H1 (cell line): ENCODE data around the gene ACSM2A. TPM values are rescaled to one million over a fixed set of nuclear protein-coding genes. Genes with fewer than 3 reads are reported as not detected.
"Not testable (repeated sequence)": the region's sequence is repeated elsewhere in the genome, so short reads cannot be mapped to it uniquely, and the experiment has no call there.

Source experiments
- CTCF ChIA-PET: fragments of 300-600 bp; sonication (Branson Sonifier 250); formaldehyde crosslinking; loops from one replicate; lab custom pipeline; 2021; ENCODE audit not compliant: partially characterized antibody; lab: Charles Lee
- POLR2A ChIA-PET: fragments of 300-600 bp; sonication (Branson Sonifier 250); formaldehyde crosslinking; loops from one replicate; lab custom pipeline; 2021; ENCODE audit warnings: inconsistent platforms; ENCODE audit not compliant: partially characterized antibody; lab: Charles Lee
- DNase-seq, 2 experiments: peaks; one replicate each; pipeline versions ENCODE4 v3.0.0 to v3.0.0-alpha.2; 2010 to 2022; ENCODE audit warnings: low spot score in 2 of 2, low read depth in 1 of 2, mixed read lengths in 1 of 2
- FAIRE-seq: peaks from 2 replicates; lab custom pipeline; 2011; peaks lifted over from hg19 to GRCh38; lab: Jason Lieb, UNC
- H2AFZ ChIP-seq: 2 replicates; pipeline ENCODE4 v1.8.1; 2012; ENCODE audit warnings: low read length, inconsistent platforms
- H2AK5ac ChIP-seq: 2 replicates; pipeline ENCODE4 v1.6.1; 2013; ENCODE audit warnings: low read depth, low read length
- H2BK120ac ChIP-seq: replicated peaks from 2 replicates; pipeline ENCODE3; 2013; ENCODE audit warnings: low read depth, low read length, inconsistent platforms
- H2BK12ac ChIP-seq: 2 replicates; pipeline ENCODE4 v1.6.1; 2013; ENCODE audit warnings: low read depth, low read length
- H2BK15ac ChIP-seq: 2 replicates; pipeline ENCODE4 v1.6.1; 2013; ENCODE audit warnings: low read length
- H2BK20ac ChIP-seq: 2 replicates; pipeline ENCODE4 v1.6.1; 2013; ENCODE audit warnings: low read length
- H2BK5ac ChIP-seq: 2 replicates; pipeline ENCODE4 v1.6.1; 2013; ENCODE audit warnings: low read depth, low read length
- H3K14ac ChIP-seq: 2 replicates; pipeline ENCODE4 v1.6.1; 2013; ENCODE audit warnings: inconsistent platforms; ENCODE audit not compliant: insufficient read length
- H3K18ac ChIP-seq: 2 replicates; pipeline ENCODE4 v1.6.1; 2013; ENCODE audit warnings: low read length; ENCODE audit errors: extremely low read depth
- H3K23ac ChIP-seq: 2 replicates; pipeline ENCODE4 v1.6.1; 2013; ENCODE audit warnings: inconsistent platforms; ENCODE audit not compliant: insufficient read length
- H3K23me2 ChIP-seq: 2 replicates; pipeline ENCODE4 v1.6.1; 2013; ENCODE audit warnings: low read depth, low read length
- H3K27ac ChIP-seq: 2 replicates; pipeline ENCODE4 v1.6.1; 2011; ENCODE audit warnings: low read depth, low read length, inconsistent platforms
- H3K27me3 ChIP-seq, 4 experiments: replicated peaks in 1 of 4; 1 replicate in 1 of 4; 2 replicates in 3 of 4; pipeline versions ENCODE4 v1.6.1 to v1.8.1; 2011 to 2013; ENCODE audit warnings: low read length in 3 of 4, mild to moderate bottlenecking in 3 of 4, inconsistent platforms in 2 of 4, mixed read lengths in 2 of 4, moderate library complexity in 1 of 4; ENCODE audit not compliant: control insufficient read depth in 3 of 4, insufficient read depth in 3 of 4; ENCODE audit errors: extremely low read depth in 1 of 4
- H3K36me3 ChIP-seq, 4 experiments: 2 replicates each; pipeline versions ENCODE4 v1.6.1 to v1.8.1; 2011 to 2013; ENCODE audit warnings: mild to moderate bottlenecking in 4 of 4, low read length in 3 of 4, moderate library complexity in 2 of 4, control low read depth in 1 of 4, inconsistent platforms in 1 of 4; ENCODE audit not compliant: insufficient read depth in 4 of 4, control insufficient read depth in 2 of 4
- H3K4ac ChIP-seq: replicated peaks from 2 replicates; pipeline ENCODE3; 2013; ENCODE audit warnings: low read length, low read depth, mixed read lengths, inconsistent platforms; ENCODE audit not compliant: insufficient read length
- H3K4me1 ChIP-seq, 4 experiments: replicated peaks in 1 of 4; 1 replicate in 1 of 4; 2 replicates in 3 of 4; pipeline versions ENCODE4 v1.6.1 to v1.8.1; 2011 to 2013; ENCODE audit warnings: low read length in 3 of 4, inconsistent platforms in 2 of 4, mixed read lengths in 1 of 4; ENCODE audit not compliant: insufficient read depth in 4 of 4, control insufficient read depth in 3 of 4
- H3K4me2 ChIP-seq, 2 experiments: 2 replicates each; pipeline versions ENCODE4 v1.6.1 to v1.8.1; 2011 to 2013; ENCODE audit warnings: low read depth in 2 of 2, low read length in 2 of 2, control low read depth in 1 of 2, inconsistent platforms in 1 of 2, mild to moderate bottlenecking in 1 of 2; ENCODE audit not compliant: insufficient read depth in 1 of 2
- H3K4me3 ChIP-seq, 4 experiments: fragments of 200-600, 300-600 bp in 1 of 4; sonication (generic), shearing (Covaris generic), sonication (Bioruptor Twin) in 1 of 4; 2 replicates each; pipeline versions ENCODE4 v1.5.1 to v1.8.1; 2011 to 2016; ENCODE audit warnings: low read length in 4 of 4, low read depth in 3 of 4, control low read depth in 2 of 4, inconsistent platforms in 2 of 4, mild to moderate bottlenecking in 2 of 4, mixed read lengths in 1 of 4, moderate library complexity in 1 of 4; ENCODE audit not compliant: insufficient read depth in 2 of 4; ENCODE audit errors: extremely low read depth in 1 of 4
- H3K56ac ChIP-seq: replicated peaks from 2 replicates; pipeline ENCODE3; 2013; ENCODE audit warnings: low read depth, mild to moderate bottlenecking, mixed read lengths, low read length, inconsistent platforms; ENCODE audit not compliant: insufficient read length
- H3K79me1 ChIP-seq: 2 replicates; pipeline ENCODE4 v1.6.1; 2013; ENCODE audit warnings: low read depth, low read length, control low read depth
- H3K79me2 ChIP-seq, 2 experiments: 2 replicates each; pipeline versions ENCODE4 v1.6.1 to v1.8.1; 2012 to 2013; ENCODE audit warnings: low read length in 2 of 2, mild to moderate bottlenecking in 2 of 2, inconsistent platforms in 1 of 2; ENCODE audit not compliant: insufficient read depth in 2 of 2, control insufficient read depth in 1 of 2
- H3K9ac ChIP-seq, 4 experiments: replicated peaks in 1 of 4; 1 replicate in 1 of 4; 2 replicates in 3 of 4; pipeline versions ENCODE4 v1.6.1 to v1.8.1; 2011 to 2013; ENCODE audit warnings: low read depth in 3 of 4, low read length in 3 of 4, control low read depth in 2 of 4, mild to moderate bottlenecking in 2 of 4, moderate library complexity in 2 of 4, inconsistent platforms in 1 of 4; ENCODE audit errors: extremely low read depth in 1 of 4
- H3K9me3 ChIP-seq, 2 experiments: 2 replicates each; pipeline versions ENCODE4 v1.6.1 to v1.8.1; 2012 to 2013; ENCODE audit warnings: mild to moderate bottlenecking in 2 of 2, moderate library complexity in 2 of 2, control low read depth in 1 of 2, inconsistent platforms in 1 of 2, low read depth in 1 of 2, low read length in 1 of 2, mixed read lengths in 1 of 2; ENCODE audit not compliant: insufficient read depth in 2 of 2
- H4K20me1 ChIP-seq, 2 experiments: replicated peaks in 1 of 2; 2 replicates each; pipeline versions ENCODE3 to v1.8.1; 2011 to 2013; ENCODE audit warnings: inconsistent platforms in 2 of 2, low read length in 2 of 2, mild to moderate bottlenecking in 1 of 2; ENCODE audit not compliant: insufficient read depth in 2 of 2, control insufficient read depth in 1 of 2
- H4K5ac ChIP-seq: 2 replicates; pipeline ENCODE4 v1.6.1; 2013; ENCODE audit warnings: low read length, low read depth, mixed read lengths, inconsistent platforms; ENCODE audit not compliant: insufficient read length
- H4K8ac ChIP-seq: 2 replicates; pipeline ENCODE4 v1.8.0; 2013; ENCODE audit warnings: mild to moderate bottlenecking, moderate library complexity, low read length, inconsistent platforms; ENCODE audit not compliant: insufficient read depth; ENCODE audit errors: extremely low read depth
- H4K91ac ChIP-seq: replicated peaks from 2 replicates; pipeline ENCODE3; 2013; ENCODE audit warnings: low read length, mixed read lengths, inconsistent platforms; ENCODE audit not compliant: insufficient read length
- WGBS, 2 experiments: shearing (Covaris generic) in 1 of 2; methylation state at CpG; one replicate each; pipeline versions ENCODE4 v1.1.6 to v1.1.7; 2013 to 2015; ENCODE audit warnings: low lambda C conversion rate in 2 of 2, mixed read lengths in 2 of 2, inconsistent platforms in 1 of 2, low coverage in 1 of 2, missing lambda C conversion rate in 1 of 2; ENCODE audit not compliant: insufficient replicate concordance in 2 of 2, insufficient coverage in 1 of 2, insufficient read length in 1 of 2; ENCODE audit errors: extremely low coverage in 1 of 2, missing lambda C conversion rate in 1 of 2; 5-methylcytosine and 5-hydroxymethylcytosine counted together
- polyA plus RNA-seq, 7 experiments: library from polyadenylated mRNA; depleted of rRNA in 3 of 7; stranded (reverse) in 5 of 7; unstranded in 2 of 7; fragments of >200 nt in 5 of 7; fragments of 200-250 nt in 2 of 7; gene quantifications; 1 replicate in 5 of 7; 2 replicates in 1 of 7; 4 replicates in 1 of 7; pipeline versions ENCODE4 v1.2.1 to v1.2.3, GENCODE V29; 2011 to 2013; ENCODE audit warnings: missing spikeins in 2 of 7, mixed read lengths in 2 of 7
- total RNA-seq: library from RNA; stranded (reverse); fragmentation: NEBNext Ultra II Directional; extraction: Animal tissue kit (Norgen Biotek cat#: 25700); gene quantifications from 2 replicates; pipeline ENCODE4 v1.2.1, GENCODE V29; 2021

The ACSM2A gene
- total and polyA plus RNA-seq, 2 of the 8 experiments (the other 6 are each of a cell fraction or from before 2014, with no cell fraction given): not detected

DNA sequence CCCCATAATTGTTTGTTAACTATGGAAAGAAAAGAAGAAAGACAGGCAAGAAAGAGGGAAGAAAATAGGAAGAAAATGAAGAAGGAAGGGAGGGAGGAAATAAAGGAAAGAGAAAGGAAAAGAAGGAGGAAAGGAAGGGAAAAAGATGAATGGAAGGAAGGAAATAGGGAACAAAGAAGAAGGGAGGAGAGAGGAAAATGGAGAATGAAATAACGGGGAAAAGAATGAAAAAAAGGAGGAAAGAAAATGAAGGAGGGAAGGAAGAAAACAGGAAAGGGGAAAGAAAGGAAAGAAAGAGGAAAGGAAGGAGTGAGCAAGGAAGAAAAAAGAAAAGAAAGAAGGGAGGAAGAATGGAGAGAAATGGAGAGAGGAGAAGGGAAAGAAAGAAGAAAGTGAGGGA, 20.8 kb upstream of the ACSM2A start:
- DNase-seq, H3K9ac ChIP-seq, H3K4me3 ChIP-seq, H2BK20ac ChIP-seq, POLR2A ChIA-PET, H3K4me1 ChIP-seq, H2AFZ ChIP-seq, H2BK15ac ChIP-seq, H4K8ac ChIP-seq, H4K20me1 ChIP-seq, H2AK5ac ChIP-seq, H2BK120ac ChIP-seq, H2BK5ac ChIP-seq, H3K23ac ChIP-seq, H3K9me3 ChIP-seq, H3K23me2 ChIP-seq, H4K91ac ChIP-seq, H3K56ac ChIP-seq, H3K18ac ChIP-seq, H2BK12ac ChIP-seq, H3K27ac ChIP-seq, H3K14ac ChIP-seq, FAIRE-seq, H4K5ac ChIP-seq, H3K79me1 ChIP-seq, H3K27me3 ChIP-seq, H3K4ac ChIP-seq, H3K36me3 ChIP-seq, CTCF ChIA-PET, H3K79me2 ChIP-seq, H3K4me2 ChIP-seq: not testable (repeated sequence)
- 100% methylated on average over 1 of the region's 1 CpG for WGBS, 2 experiments
